ENCODE measurements around the gene FSTL4. TPM values are rescaled to one million over a fixed set of nuclear protein-coding genes. Genes with fewer than 3 reads are reported as not detected.

Gene FSTL4
- total and polyA plus RNA-seq, 2 experiments from 2014 or later: 1.4 to 2.8 TPM

DNA sequence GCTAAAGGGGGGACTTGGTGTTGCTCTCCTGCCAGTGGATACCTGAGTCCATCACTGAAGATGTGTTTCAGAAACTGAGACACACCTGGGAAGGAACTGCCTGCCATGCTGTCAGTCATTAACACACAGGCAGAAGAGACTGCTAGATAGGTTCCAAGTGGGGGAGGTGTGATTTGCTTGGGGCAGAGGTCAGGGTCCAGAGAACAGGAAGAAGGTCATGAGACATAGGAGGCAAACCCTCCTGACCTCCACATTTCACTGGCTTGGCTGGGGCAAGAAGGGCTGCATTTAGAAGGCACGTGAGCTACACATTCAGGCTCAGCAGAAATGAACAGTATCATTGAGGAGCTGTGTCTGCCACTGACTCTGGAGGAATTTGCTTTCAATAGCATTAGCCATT lies 344.7 kb downstream of the FSTL4 start:
- Histone ChIP-seq H4K20me1 (replicated peaks; ENCODE audit: insufficient read depth) (no peaks in the 10 kb centered on the region), H2AFZ (no peak overlapping the region), H3K36me3 (ENCODE audit: insufficient read depth) (no peaks in the 10 kb centered on the region), H3K27ac (ENCODE audit: low read depth) (no peak overlapping the region), H3K4me3 (no peak overlapping the region), H3K9me2 (ENCODE audit: insufficient read depth) (no peaks in the 10 kb centered on the region), H3K79me2 (replicated peaks; ENCODE audit: insufficient read depth) (no peaks in the 10 kb centered on the region), H3F3A (replicated peaks; ENCODE audit: low read depth) (no peaks in the 10 kb centered on the region), H3K4me1 (ENCODE audit: insufficient read depth) (no peaks in the 10 kb centered on the region), H3K27me3 (ENCODE audit: insufficient read depth) (no peaks in the 10 kb centered on the region), H3K4me2 (no peak overlapping the region)
- TF ChIP-seq NANOG (IDR thresholded peaks at IDR 0.05; ENCODE audit: borderline replicate concordance) (no peak), STAT1 (IDR thresholded peaks at IDR 0.05; ENCODE audit: unreplicated experiment) (no peak), POLR2AphosphoS5 (IDR thresholded peaks at IDR 0.05; ENCODE audit: low read depth) (no peak), EZH2phosphoT487 (IDR thresholded peaks at IDR 0.05; ENCODE audit: unreplicated experiment) (no peak)
- TF ChIP-seq, protein P1, sequence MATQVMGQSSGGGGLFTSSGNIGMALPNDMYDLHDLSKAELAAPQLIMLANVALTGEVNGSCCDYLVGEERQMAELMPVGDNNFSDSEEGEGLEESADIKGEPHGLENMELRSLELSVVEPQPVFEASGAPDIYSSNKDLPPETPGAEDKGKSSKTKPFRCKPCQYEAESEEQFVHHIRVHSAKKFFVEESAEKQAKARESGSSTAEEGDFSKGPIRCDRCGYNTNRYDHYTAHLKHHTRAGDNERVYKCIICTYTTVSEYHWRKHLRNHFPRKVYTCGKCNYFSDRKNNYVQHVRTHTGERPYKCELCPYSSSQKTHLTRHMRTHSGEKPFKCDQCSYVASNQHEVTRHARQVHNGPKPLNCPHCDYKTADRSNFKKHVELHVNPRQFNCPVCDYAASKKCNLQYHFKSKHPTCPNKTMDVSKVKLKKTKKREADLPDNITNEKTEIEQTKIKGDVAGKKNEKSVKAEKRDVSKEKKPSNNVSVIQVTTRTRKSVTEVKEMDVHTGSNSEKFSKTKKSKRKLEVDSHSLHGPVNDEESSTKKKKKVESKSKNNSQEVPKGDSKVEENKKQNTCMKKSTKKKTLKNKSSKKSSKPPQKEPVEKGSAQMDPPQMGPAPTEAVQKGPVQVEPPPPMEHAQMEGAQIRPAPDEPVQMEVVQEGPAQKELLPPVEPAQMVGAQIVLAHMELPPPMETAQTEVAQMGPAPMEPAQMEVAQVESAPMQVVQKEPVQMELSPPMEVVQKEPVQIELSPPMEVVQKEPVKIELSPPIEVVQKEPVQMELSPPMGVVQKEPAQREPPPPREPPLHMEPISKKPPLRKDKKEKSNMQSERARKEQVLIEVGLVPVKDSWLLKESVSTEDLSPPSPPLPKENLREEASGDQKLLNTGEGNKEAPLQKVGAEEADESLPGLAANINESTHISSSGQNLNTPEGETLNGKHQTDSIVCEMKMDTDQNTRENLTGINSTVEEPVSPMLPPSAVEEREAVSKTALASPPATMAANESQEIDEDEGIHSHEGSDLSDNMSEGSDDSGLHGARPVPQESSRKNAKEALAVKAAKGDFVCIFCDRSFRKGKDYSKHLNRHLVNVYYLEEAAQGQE (IDR thresholded peaks at IDR 0.05; ENCODE audit: unreplicated experiment): no peak
- TF ChIP-seq, protein P2, sequence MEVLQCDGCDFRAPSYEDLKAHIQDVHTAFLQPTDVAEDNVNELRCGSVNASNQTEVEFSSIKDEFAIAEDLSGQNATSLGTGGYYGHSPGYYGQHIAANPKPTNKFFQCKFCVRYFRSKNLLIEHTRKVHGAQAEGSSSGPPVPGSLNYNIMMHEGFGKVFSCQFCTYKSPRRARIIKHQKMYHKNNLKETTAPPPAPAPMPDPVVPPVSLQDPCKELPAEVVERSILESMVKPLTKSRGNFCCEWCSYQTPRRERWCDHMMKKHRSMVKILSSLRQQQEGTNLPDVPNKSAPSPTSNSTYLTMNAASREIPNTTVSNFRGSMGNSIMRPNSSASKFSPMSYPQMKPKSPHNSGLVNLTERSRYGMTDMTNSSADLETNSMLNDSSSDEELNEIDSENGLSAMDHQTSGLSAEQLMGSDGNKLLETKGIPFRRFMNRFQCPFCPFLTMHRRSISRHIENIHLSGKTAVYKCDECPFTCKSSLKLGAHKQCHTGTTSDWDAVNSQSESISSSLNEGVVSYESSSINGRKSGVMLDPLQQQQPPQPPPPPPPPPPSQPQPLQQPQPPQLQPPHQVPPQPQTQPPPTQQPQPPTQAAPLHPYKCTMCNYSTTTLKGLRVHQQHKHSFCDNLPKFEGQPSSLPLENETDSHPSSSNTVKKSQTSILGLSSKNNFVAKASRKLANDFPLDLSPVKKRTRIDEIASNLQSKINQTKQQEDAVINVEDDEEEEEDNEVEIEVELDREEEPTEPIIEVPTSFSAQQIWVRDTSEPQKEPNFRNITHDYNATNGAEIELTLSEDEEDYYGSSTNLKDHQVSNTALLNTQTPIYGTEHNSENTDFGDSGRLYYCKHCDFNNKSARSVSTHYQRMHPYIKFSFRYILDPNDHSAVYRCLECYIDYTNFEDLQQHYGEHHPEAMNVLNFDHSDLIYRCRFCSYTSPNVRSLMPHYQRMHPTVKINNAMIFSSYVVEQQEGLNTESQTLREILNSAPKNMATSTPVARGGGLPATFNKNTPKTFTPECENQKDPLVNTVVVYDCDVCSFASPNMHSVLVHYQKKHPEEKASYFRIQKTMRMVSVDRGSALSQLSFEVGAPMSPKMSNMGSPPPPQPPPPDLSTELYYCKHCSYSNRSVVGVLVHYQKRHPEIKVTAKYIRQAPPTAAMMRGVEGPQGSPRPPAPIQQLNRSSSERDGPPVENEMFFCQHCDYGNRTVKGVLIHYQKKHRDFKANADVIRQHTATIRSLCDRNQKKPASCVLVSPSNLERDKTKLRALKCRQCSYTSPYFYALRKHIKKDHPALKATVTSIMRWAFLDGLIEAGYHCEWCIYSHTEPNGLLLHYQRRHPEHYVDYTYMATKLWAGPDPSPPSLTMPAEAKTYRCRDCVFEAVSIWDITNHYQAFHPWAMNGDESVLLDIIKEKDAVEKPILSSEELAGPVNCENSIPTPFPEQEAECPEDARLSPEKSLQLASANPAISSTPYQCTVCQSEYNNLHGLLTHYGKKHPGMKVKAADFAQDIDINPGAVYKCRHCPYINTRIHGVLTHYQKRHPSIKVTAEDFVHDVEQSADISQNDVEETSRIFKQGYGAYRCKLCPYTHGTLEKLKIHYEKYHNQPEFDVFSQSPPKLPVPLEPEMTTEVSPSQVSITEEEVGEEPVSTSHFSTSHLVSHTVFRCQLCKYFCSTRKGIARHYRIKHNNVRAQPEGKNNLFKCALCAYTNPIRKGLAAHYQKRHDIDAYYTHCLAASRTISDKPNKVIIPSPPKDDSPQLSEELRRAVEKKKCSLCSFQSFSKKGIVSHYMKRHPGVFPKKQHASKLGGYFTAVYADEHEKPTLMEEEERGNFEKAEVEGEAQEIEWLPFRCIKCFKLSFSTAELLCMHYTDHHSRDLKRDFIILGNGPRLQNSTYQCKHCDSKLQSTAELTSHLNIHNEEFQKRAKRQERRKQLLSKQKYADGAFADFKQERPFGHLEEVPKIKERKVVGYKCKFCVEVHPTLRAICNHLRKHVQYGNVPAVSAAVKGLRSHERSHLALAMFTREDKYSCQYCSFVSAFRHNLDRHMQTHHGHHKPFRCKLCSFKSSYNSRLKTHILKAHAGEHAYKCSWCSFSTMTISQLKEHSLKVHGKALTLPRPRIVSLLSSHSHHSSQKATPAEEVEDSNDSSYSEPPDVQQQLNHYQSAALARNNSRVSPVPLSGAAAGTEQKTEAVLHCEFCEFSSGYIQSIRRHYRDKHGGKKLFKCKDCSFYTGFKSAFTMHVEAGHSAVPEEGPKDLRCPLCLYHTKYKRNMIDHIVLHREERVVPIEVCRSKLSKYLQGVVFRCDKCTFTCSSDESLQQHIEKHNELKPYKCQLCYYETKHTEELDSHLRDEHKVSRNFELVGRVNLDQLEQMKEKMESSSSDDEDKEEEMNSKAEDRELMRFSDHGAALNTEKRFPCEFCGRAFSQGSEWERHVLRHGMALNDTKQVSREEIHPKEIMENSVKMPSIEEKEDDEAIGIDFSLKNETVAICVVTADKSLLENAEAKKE (CRISPR knock-in tag; IDR thresholded peaks at IDR 0.05): no peak
- TF ChIP-seq, protein P3, sequence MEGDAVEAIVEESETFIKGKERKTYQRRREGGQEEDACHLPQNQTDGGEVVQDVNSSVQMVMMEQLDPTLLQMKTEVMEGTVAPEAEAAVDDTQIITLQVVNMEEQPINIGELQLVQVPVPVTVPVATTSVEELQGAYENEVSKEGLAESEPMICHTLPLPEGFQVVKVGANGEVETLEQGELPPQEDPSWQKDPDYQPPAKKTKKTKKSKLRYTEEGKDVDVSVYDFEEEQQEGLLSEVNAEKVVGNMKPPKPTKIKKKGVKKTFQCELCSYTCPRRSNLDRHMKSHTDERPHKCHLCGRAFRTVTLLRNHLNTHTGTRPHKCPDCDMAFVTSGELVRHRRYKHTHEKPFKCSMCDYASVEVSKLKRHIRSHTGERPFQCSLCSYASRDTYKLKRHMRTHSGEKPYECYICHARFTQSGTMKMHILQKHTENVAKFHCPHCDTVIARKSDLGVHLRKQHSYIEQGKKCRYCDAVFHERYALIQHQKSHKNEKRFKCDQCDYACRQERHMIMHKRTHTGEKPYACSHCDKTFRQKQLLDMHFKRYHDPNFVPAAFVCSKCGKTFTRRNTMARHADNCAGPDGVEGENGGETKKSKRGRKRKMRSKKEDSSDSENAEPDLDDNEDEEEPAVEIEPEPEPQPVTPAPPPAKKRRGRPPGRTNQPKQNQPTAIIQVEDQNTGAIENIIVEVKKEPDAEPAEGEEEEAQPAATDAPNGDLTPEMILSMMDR (conservative IDR thresholded peaks at IDR 0.05; ENCODE audit: low read depth in 2 of 2): no peak
- ATAC-seq (no peak), DNase-seq (ENCODE audit: low spot score) (no peak)
- Mint-ChIP-seq H3K36me3 (ENCODE audit: low read depth) (no peaks in the 10 kb centered on the region), H3K27me3 (ENCODE audit: insufficient read depth, low read depth, poor library complexity) (peaks cover 7% of the 10 kb centered on the region), H3K4me3 (no peak overlapping the region), H3K27ac (no peak overlapping the region), H3K9me3 (no peaks in the 10 kb centered on the region), H3K4me1 (no peaks in the 10 kb centered on the region; the same call in 2 of the 3 replicates)
